GM10248 (cell line): ENCODE measurements around the gene CLMN.

Experiments
- CTCF ChIA-PET: fragments of 300-600 bp; sonication (Branson Sonifier 250); formaldehyde crosslinking; extraction: SDS; loops from one replicate; lab custom pipeline; 2021; ENCODE audit warnings: antibody characterized with exemption; lab: Yijun Ruan, JAX
- POLR2A ChIA-PET: fragments of 350-650 bp; sonication (Branson Sonifier 250); formaldehyde crosslinking; extraction: SDS; loops from one replicate; lab custom pipeline; 2020; ENCODE audit warnings: antibody characterized with exemption; lab: Yijun Ruan, JAX
- DNase-seq: peaks from one replicate; pipeline ENCODE4 v3.0.0; 2012; ENCODE audit errors: extremely low spot score
- TF ChIP-seq, protein P1 (sequence below): IDR thresholded peaks from 2 replicates; pipeline ENCODE4 v1.5.1; 2012; ENCODE audit warnings: mild to moderate bottlenecking, low read depth; ENCODE audit errors: extremely low read depth, missing control alignments, control extremely low read depth

Gene CLMN

DNA sequence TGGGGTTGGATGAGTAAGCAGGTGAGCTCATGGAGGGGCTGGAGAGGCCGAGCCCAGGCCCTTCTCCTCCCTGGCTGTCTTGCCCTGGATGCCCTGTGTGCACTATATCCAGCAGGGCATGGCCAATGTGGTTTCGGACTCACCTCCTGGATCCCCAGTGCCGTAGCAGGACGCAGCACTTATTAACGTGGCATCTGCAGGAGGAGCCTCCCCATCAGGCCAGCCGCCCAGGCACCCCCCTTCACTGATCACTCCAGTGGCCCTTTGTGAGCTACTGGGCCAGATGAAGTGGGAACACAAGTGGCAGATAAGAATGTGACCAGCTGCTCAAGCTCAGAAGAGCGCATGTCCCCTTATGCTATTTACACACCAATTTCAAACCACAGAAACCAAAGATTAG is 119.3 kb downstream of the CLMN start:
- TF ChIP-seq, protein P1, sequence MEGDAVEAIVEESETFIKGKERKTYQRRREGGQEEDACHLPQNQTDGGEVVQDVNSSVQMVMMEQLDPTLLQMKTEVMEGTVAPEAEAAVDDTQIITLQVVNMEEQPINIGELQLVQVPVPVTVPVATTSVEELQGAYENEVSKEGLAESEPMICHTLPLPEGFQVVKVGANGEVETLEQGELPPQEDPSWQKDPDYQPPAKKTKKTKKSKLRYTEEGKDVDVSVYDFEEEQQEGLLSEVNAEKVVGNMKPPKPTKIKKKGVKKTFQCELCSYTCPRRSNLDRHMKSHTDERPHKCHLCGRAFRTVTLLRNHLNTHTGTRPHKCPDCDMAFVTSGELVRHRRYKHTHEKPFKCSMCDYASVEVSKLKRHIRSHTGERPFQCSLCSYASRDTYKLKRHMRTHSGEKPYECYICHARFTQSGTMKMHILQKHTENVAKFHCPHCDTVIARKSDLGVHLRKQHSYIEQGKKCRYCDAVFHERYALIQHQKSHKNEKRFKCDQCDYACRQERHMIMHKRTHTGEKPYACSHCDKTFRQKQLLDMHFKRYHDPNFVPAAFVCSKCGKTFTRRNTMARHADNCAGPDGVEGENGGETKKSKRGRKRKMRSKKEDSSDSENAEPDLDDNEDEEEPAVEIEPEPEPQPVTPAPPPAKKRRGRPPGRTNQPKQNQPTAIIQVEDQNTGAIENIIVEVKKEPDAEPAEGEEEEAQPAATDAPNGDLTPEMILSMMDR, result no peak
- DNase-seq, result no peak
- ChIA-PET POLR2A (no interaction called here), CTCF (no interaction called here)

DNA sequence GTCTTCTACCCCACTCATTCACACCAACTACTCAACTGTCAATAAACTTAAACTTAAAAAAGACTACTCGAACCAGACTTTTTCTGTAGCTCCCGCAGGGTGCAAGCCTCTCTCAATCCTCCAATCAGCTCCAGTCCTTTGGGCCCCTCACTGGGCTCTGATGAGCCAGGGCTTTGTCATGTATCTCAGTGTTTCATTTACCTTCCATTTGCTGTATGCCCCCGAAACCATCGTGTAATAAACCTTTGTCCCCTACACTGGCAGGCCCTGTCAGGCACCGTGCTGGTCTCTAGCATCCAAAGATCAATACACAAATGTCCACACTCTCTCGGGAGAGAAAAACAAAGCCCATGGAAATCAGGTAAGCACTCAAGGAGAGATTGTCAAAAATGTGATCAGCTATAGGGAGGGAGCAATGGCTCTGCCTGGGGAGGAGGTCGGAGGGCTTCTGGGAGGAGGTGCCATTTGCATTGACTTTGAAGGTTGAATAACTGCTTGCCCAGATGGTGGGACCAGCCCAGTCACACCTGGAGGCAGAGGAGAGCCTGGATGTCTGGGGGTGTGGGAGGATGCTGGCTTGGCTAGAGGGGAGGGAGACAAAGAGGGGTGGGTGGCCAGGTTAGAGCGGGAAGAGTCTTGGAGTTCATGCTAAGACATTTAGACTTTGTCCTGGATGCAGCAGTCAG is 120.3 kb downstream of the CLMN start:
- DNase-seq, result no peak
- ChIA-PET CTCF (no interaction called here), POLR2A (no interaction called here)
- TF ChIP-seq, protein P1, result no peak

DNA sequence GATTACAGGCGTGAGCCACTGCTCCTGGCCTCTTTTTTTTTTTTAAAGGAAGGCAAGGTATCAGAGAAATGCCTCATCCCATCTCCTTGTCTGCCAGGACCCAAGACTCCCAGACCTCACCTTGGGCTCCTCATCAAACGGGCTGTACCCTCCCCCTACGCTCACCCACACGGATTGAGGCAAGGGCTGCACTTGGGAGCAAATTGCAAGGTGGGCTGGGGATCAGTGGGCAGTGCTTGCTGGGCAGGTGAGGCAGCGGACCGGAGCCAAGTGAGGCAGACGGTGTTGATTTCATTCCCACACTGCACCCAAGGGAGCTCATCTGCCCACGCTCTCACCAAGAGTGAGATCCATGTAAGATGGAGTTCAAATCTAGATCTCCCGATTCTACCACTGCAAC is 121.4 kb downstream of the CLMN start:
- ChIA-PET CTCF (no interaction called here), POLR2A (no interaction called here)
- DNase-seq, result no peak
- TF ChIP-seq, protein P1, result no peak

DNA sequence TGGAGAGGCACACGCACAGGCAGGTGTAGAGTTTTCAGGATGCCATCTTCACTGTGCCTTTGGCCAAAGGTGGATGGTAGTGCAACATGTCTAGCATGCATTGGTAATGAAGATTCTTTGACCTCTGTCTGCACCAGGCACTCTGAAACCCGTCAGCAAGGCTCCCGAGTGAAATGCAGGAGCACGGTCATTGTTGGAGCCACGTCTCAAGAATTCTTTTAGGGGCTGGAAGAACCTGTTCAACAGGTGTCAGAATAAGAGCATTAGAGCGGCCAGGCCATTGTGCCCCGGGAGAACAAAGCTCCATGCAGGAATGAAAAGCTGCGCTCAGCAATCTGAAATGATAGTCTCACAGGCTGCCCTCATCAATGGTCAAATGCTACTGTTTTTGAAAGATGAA is 122.2 kb downstream of the CLMN start:
- POLR2A ChIA-PET, result no interaction called here
- TF ChIP-seq, protein P1, result no peak
- CTCF ChIA-PET, result no interaction called here
- DNase-seq, result no peak

DNA sequence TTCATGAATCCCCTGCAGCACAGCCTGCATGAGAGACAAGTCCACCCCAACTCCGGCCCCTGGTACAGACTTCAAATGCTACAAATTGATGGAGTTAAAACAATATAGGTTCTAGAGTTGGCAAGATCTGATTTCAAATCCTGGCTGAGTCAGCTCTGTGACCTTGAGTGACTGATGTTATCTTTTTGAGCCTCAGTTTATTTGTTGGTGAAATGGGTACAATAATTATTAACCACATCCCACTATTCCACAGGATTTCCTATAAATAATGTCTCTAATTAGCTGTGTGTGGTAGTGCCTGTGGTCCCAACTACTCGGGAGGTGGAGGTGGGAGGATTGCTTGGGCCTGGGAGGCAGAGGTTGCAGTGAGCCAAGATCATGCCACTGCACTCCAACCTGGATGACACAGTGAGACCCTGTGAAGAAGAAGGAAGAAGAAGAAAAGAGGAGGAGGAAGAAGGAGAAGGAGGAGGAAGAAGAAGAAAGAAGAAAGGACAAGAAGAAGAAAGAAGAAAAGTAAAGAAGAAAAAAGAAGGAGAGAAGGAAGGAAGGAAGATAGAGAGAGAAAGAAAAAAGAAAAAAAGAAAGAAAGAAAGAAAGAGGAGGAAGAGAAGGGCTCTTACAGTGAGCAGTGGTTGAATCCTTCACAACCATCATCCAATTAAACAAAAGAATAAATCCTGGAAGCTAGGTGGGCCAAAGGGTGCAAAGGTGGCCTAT is 122.7 kb downstream of the CLMN start:
- TF ChIP-seq, protein P1, result no peak
- no peak for DNase-seq
- ChIA-PET POLR2A (no interaction called here), CTCF (interaction anchor here (1.1 kb wide), 1 partner anchor 11 kb away, joined by 4 read pairs; no protein-coding TSS in a partner anchor)

DNA sequence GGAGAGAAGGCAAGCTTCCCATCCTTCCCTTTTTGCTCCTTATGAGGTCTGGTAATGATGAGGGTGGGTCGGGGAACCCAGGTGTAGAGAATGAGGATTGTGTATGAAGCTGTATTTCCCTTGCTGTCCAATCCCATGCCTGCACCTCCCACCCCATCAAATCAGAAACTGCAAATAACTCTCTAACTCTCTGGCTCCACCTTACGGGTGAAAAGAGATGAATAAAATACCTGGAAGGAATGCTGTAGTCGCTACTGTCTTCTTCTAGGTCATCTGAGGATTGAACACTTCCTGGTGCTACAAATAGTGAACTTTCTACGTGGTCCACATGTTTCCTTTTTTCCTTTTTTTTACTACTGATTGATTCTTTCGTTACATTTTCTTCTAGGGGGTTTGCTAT is 123.4 kb downstream of the CLMN start:
- TF ChIP-seq, protein P1, result peak; percentile 20
- CTCF ChIA-PET, result interaction anchor here (0.7 to 1.5 kb wide), 6 partner anchors 10 to 58 kb away, joined by 3 to 9 read pairs (median 5); no protein-coding TSS in a partner anchor
- POLR2A ChIA-PET, result no interaction called here
- peak; percentile 76 for DNase-seq
